GM21526 (cell line): ENCODE results near the gene TUBGCP6.
A peak's percentile ranks its signal among the peaks of the same experiment; 100 is the strongest.

Source experiments
- ATAC-seq: cut with Tn5 transposase; IDR thresholded peaks from one replicate; pipeline ENCODE4 v1.9.1; 2021; ENCODE audit warnings: moderate library complexity; ENCODE audit not compliant: unreplicated experiment, low FRiP score

TUBGCP6 gene

GRCh38 chr22:50199829-50200460 lies 44.9 kb downstream of the TUBGCP6 start:
- ATAC-seq, result no peak

GRCh38 chr22:50199251-50199721 lies 45.5 kb downstream of the TUBGCP6 start:
- ATAC-seq, result no peak

GRCh38 chr22:50198624-50199017 lies 46.2 kb downstream of the TUBGCP6 start:
- ATAC-seq, result no peak

- no peak for ATAC-seq
Observed at GRCh38 chr22:50197856-50198623, 46.8 kb downstream of the TUBGCP6 start.

GRCh38 chr22:50197000-50197800 lies 47.6 kb downstream of the TUBGCP6 start:
- no peak for ATAC-seq

- no peak for ATAC-seq
Observed at GRCh38 chr22:50196256-50196655, 48.6 kb downstream of the TUBGCP6 start.

GRCh38 chr22:50194037-50194805 lies 50.6 kb downstream of the TUBGCP6 start:
- no peak for ATAC-seq

GRCh38 chr22:50193621-50194020 lies 51.2 kb downstream of the TUBGCP6 start:
- no peak for ATAC-seq

- no peak for ATAC-seq
Observed at GRCh38 chr22:50192436-50193204, 52.2 kb downstream of the TUBGCP6 start.

- peak; percentile 27 for ATAC-seq
Observed at GRCh38 chr22:50190941-50191741, 53.7 kb downstream of the TUBGCP6 start.

- no peak for ATAC-seq
Observed at GRCh38 chr22:50190182-50190940, 54.5 kb downstream of the TUBGCP6 start.

- ATAC-seq, result no peak
Observed at GRCh38 chr22:50189849-50190181, 55.0 kb downstream of the TUBGCP6 start.

GRCh38 chr22:50189184-50189848 lies 55.5 kb downstream of the TUBGCP6 start:
- no peak for ATAC-seq

GRCh38 chr22:50188356-50188755 lies 56.5 kb downstream of the TUBGCP6 start:
- ATAC-seq, result no peak

- ATAC-seq, result no peak
Observed at GRCh38 chr22:50186761-50187523, 57.9 kb downstream of the TUBGCP6 start.

- no peak for ATAC-seq
Observed at GRCh38 chr22:50186181-50186714, 58.6 kb downstream of the TUBGCP6 start.
